Activated T-helper 2 cell treated with anti-CD3 and anti-CD28 coated beads, Interferon-gamma antibody, Interleukin-2, Interleukin-4, amounts not matched to agents 10 μg/mL and 5 μg/mL and 100 μg/mL, durations not matched to agents 14 hours and 24 hours and 36 hours (primary cell): ENCODE data around the gene TBXAS1. TPM values are rescaled to one million over a fixed set of nuclear protein-coding genes. Genes with fewer than 3 reads are reported as not detected.

Experiments used
- DNase-seq: peaks from one replicate; pipeline ENCODE4 v3.0.0; 2021; ENCODE audit warnings: low spot score
- H3K27ac Mint-ChIP-seq: one replicate; pipeline ENCODE4 v1.8.0; 2021; ENCODE audit warnings: mixed read lengths
- H3K27me3 Mint-ChIP-seq: one replicate; pipeline ENCODE4 v1.8.0; 2021; ENCODE audit warnings: low read depth, mixed read lengths
- H3K36me3 Mint-ChIP-seq: one replicate; pipeline ENCODE4 v1.8.0; 2021; ENCODE audit warnings: low read depth, mixed read lengths
- H3K4me1 Mint-ChIP-seq: one replicate; pipeline ENCODE4 v1.8.0; 2021; ENCODE audit warnings: low read depth, mixed read lengths
- H3K4me3 Mint-ChIP-seq: one replicate; pipeline ENCODE4 v1.8.0; 2021; ENCODE audit warnings: low read depth, mild to moderate bottlenecking, moderate library complexity, mixed read lengths
- H3K9me3 Mint-ChIP-seq: one replicate; pipeline ENCODE4 v1.8.0; 2021; ENCODE audit warnings: mixed read lengths
- intact Hi-C: fragments of 100-400 bp; cut with micrococcal nuclease; formaldehyde crosslinking; loops from one replicate; pipeline ENCODE4 v1.15.1; 2023
- total RNA-seq: library from RNA; stranded (reverse); gene quantifications from 2 replicates; pipeline ENCODE4 v1.2.3, GENCODE V29; 2022

Gene TBXAS1
- total RNA-seq, 1 donor from 2014 or later = 2.0 TPM

DNA sequence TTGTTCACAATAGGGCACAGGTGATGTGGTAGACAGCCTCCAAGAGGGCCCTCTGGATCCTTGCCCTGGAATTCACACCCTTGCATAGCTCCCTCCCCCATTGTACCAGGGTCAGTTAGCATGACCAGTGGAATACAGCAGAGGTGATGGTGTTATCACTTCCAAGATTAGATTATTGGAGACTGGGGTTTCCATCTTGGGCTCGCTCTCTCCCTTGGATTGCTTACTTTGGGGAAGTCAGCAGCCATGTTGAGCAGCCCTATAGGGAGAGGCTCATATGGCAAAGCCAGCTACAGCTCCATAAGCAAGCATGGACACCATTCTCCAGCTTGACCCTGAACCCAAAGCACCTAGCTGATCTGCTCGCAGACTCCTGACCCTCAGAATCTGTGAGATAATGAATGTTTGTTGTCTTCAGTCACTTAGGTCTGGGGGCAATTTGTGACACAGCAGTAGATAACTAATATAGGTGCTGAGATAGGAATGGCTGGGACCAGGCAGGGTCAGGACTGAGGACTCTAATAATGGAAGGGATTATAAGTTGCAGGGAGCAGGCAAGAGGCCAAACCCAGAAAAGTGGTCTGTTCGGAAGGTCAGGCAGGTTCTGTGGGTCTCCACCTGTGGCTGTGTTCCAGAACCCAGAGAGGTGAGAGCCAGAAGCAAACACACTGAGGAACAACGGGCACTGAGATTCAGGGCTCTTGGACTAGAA, 22.9 kb downstream of the TBXAS1 start:
- intact Hi-C loops = no loop called here
- peaks cover 6% of the 10 kb centered on the region for H3K4me1 Mint-ChIP-seq
- H3K27me3 Mint-ChIP-seq = no peaks in the 10 kb centered on the region
- H3K9me3 Mint-ChIP-seq = no peaks in the 10 kb centered on the region
- no peaks in the 10 kb centered on the region for H3K36me3 Mint-ChIP-seq
- no peak for DNase-seq
- H3K4me3 Mint-ChIP-seq = no peak overlapping the region
- no peak overlapping the region for H3K27ac Mint-ChIP-seq

DNA sequence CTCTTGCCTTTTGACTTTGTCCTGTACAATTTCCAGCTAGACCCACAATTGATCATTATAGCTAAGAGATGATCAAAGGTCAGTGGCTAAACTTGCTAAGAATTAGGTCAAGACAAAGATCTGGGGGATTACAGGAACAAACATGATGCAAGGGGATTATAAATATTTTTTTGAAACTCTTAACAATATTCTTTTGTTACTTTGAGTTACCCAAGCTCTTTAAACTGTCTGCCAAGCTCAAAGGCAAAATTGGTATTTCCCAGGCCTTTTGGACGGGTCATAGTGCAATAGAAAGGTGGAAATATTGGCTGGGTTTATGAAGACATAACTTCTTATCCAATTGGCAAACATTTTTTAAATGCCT, 23.4 kb downstream of the TBXAS1 start:
- no peaks in the 10 kb centered on the region for H3K36me3 Mint-ChIP-seq
- H3K9me3 Mint-ChIP-seq = no peaks in the 10 kb centered on the region
- H3K27ac Mint-ChIP-seq = no peak overlapping the region
- H3K4me3 Mint-ChIP-seq = no peak overlapping the region
- intact Hi-C loops = no loop called here
- H3K27me3 Mint-ChIP-seq = no peaks in the 10 kb centered on the region
- peaks cover 6% of the 10 kb centered on the region for H3K4me1 Mint-ChIP-seq
- DNase-seq = no peak

DNA sequence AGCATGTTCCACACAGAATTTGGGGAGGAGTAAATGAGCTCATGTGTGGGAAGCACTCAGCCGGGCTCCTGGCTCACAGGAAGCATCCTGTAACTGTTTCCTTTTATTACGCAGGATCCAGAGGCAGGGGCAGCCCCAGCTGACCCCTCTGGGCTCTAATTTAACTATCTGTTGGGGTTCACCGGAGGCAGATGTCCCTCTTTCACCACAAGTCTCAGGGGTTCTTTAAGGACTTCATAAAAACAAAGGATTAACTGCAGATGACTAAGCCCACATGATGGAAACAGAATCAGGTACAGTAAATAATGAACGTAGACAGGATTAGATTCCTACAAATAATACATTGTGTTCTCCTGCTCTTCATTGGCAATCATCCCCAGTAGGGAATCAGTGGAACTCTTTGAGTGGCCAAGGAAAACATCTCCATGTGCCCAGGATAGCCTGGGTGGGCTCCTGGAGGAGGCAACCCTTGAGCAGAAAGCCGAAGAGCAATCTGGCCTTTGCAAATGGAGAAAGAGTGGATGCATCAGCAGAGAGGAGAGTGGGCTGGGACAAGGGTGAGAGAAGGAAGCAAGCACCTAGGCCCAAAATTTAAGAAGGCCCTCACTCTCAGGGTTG, 24.6 kb downstream of the TBXAS1 start:
- Mint-ChIP-seq H3K4me3 (no peak overlapping the region), H3K4me1 (peaks cover 6% of the 10 kb centered on the region), H3K9me3 (no peaks in the 10 kb centered on the region), H3K27ac (no peak overlapping the region), H3K27me3 (no peaks in the 10 kb centered on the region), H3K36me3 (no peaks in the 10 kb centered on the region)
- DNase-seq = no peak
- intact Hi-C loops = no loop called here

DNA sequence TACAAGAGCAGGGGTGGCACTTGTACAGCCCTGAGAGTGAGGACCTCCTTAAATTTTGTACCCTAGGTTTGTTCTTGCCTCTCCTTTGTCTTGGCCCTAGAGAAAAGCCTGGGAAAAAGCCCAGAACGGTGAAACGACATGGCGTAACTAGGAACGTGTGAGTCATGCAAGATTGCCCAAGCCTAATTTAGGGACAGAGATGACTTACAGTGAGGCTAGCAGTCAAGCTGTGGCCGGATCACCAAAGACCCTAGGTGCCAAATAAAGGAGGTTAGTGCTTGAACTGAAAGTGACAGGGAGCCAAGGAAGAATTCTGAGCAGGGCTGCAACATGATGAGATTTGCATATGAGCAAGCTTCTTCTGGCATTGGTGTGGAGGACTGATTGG, 25.1 kb downstream of the TBXAS1 start:
- no peak overlapping the region for H3K4me3 Mint-ChIP-seq
- H3K36me3 Mint-ChIP-seq = no peaks in the 10 kb centered on the region
- H3K4me1 Mint-ChIP-seq = peaks cover 6% of the 10 kb centered on the region
- no peaks in the 10 kb centered on the region for H3K27me3 Mint-ChIP-seq
- intact Hi-C loops = no loop called here
- no peak overlapping the region for H3K27ac Mint-ChIP-seq
- H3K9me3 Mint-ChIP-seq = no peaks in the 10 kb centered on the region
- DNase-seq = no peak

DNA sequence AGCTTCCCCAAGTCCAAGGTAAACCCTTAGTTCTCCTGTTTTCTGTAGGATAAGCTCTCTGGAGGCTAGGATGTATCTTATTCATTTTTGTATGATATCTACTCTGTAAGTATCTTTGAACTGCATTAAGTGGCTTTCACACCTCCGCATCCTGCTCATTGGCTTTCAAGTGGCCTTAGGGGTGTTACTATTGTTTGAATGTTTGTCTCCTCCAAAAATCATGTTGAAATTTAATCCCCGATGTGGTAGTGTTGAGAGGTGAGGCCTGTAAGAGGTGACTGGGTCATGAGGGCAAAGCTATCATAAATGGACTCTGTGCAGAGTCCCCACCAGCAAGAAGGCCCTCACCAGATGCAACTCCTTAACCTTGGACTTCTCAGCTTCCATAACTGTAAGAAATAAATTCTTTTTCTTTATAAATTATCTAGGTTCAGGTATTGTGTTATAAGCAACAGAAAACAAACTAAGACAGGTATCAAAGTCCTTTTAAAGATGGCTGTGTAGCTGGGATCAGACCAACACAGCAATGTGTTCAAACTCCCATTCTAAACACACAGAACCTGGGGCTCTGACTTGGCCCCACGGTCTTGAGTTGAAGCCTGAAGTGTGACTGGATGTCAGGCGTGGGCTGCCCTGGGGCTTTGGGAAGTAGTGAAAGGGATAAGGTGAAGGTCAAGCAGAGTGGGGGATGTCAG, 25.9 kb downstream of the TBXAS1 start:
- intact Hi-C loops = no loop called here
- Mint-ChIP-seq H3K9me3 (no peaks in the 10 kb centered on the region), H3K27me3 (no peaks in the 10 kb centered on the region), H3K4me3 (no peak overlapping the region), H3K27ac (peak overlapping the region; percentile 58), H3K36me3 (no peaks in the 10 kb centered on the region), H3K4me1 (peaks cover 6% of the 10 kb centered on the region)
- no peak for DNase-seq

DNA sequence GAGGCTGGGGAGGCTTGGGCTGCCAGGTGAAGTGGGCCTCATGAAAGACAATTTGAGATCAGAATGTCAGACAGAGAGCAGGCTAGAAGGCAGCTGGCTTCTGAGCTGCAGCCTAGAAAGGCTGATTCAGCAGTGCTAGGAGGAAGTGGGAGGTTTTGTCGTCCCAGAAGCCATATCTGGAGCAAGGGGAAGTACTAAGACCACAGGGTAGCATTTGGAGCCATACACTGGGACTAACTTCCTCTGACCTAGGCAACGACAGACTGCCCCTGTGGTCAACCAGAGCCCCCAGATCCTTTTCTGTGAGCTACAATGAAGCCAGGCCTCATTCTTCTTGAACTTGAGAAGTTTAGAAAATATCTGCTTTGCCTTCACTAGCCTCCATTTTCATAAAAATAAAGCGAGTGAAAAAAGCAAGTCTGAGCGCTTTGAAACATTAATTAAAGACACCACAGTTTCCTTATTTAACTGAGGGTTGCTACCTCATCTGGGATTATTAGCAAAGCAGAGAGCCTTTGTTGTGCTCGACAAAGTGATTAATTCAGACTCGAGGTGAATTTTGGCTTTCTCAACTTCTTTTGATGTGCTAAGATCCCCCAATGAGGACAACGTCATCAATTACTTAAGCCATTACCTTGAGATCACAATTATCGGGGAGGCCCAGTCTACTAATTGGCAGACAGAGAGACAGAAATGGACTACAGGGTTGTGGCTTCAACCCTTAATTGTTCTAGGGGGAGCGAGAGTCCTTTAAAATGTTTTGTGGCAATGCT, 26.6 kb downstream of the TBXAS1 start:
- DNase-seq = no peak
- no peak overlapping the region for H3K4me3 Mint-ChIP-seq
- H3K9me3 Mint-ChIP-seq = no peaks in the 10 kb centered on the region
- peaks cover 6% of the 10 kb centered on the region for H3K4me1 Mint-ChIP-seq
- no peaks in the 10 kb centered on the region for H3K36me3 Mint-ChIP-seq
- intact Hi-C loops = no loop called here
- H3K27me3 Mint-ChIP-seq = no peaks in the 10 kb centered on the region
- peak overlapping the region; percentile 58 for H3K27ac Mint-ChIP-seq

DNA sequence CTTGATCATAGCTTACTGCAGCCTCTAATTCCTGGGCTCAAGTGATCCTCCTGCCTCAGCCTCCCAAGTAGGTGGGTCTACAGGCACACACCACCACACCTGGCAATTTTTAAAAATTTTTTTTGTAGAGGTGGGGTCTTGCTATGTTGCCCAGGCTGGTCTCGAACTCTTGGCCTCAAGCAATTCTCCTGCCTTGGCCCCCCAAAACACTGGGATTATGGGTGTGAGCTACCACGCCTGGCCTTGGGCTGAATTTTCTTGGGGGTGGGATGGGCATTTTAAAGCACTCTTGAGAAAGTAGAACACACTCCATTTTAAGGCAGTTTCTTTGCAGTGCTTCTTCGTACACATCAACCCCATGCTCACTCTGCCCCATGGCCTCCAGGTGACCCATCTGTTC, 28.7 kb downstream of the TBXAS1 start:
- no peaks in the 10 kb centered on the region for H3K9me3 Mint-ChIP-seq
- H3K4me1 Mint-ChIP-seq = peaks cover 6% of the 10 kb centered on the region
- no peak overlapping the region for H3K4me3 Mint-ChIP-seq
- no peaks in the 10 kb centered on the region for H3K36me3 Mint-ChIP-seq
- intact Hi-C loops = no loop called here
- H3K27me3 Mint-ChIP-seq = peaks cover 5% of the 10 kb centered on the region
- no peak for DNase-seq
- H3K27ac Mint-ChIP-seq = no peak overlapping the region

DNA sequence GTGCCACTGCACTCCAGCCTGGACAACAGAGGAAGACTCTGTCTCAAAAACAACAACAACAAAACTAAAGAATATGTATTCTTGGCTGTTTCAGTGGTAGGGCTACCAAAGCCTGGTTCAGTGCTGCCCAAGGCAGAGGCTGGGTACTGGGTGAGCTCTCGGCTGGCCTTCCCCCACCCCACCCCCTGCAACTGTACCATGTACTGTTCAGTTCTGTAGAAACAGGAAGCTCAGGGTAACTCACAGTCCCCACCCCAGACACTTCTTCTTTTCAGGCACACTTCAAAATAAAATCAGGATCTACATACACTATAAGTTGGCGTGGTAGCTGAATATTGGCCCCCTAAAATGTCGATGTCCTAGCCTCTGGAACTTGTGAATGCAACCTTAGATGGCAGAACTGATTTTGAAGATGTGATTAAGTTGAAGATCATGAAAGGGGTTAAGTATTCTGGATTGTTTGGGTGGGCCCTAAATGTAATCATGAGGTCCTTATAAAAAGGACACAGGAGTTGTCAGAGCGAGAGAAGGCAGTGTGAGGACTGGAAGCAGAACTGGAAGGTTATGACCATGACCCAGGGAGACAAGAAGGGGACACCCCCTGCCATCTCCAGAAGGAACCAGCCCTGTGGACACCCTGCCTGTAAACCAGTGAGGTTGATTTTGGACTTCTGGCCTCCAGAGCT, 31.2 kb downstream of the TBXAS1 start:
- no peak for DNase-seq
- Mint-ChIP-seq H3K4me3 (no peak overlapping the region), H3K27me3 (peaks cover 12% of the 10 kb centered on the region), H3K9me3 (peaks cover 19% of the 10 kb centered on the region), H3K4me1 (peaks cover 4% of the 10 kb centered on the region), H3K27ac (no peak overlapping the region), H3K36me3 (peaks cover 5% of the 10 kb centered on the region)
- intact Hi-C loops = no loop called here

DNA sequence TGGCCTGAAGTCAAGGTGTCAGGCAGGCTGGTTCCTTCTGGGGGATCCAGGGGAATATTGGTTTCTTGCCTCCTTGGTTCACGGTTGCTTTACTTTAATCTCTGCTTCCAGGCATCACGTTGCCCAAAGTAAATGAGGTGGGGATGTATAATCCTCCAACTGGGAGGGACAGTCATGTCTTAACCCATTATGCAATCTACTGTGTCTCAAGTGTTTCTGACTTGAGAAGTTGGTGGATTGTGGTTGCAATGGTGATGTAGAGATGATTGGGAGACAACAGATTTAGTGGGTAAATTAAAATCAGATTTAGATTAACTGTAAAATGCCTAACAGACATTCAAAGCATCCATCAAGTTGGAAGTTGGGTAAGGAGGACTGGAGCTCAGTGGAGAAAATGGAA, 32.7 kb downstream of the TBXAS1 start:
- H3K27ac Mint-ChIP-seq = no peak overlapping the region
- DNase-seq = no peak
- peaks cover 12% of the 10 kb centered on the region for H3K27me3 Mint-ChIP-seq
- peaks cover 22% of the 10 kb centered on the region for H3K9me3 Mint-ChIP-seq
- no peak overlapping the region for H3K4me3 Mint-ChIP-seq
- intact Hi-C loops = no loop called here
- peaks cover 5% of the 10 kb centered on the region for H3K36me3 Mint-ChIP-seq
- no peaks in the 10 kb centered on the region for H3K4me1 Mint-ChIP-seq

DNA sequence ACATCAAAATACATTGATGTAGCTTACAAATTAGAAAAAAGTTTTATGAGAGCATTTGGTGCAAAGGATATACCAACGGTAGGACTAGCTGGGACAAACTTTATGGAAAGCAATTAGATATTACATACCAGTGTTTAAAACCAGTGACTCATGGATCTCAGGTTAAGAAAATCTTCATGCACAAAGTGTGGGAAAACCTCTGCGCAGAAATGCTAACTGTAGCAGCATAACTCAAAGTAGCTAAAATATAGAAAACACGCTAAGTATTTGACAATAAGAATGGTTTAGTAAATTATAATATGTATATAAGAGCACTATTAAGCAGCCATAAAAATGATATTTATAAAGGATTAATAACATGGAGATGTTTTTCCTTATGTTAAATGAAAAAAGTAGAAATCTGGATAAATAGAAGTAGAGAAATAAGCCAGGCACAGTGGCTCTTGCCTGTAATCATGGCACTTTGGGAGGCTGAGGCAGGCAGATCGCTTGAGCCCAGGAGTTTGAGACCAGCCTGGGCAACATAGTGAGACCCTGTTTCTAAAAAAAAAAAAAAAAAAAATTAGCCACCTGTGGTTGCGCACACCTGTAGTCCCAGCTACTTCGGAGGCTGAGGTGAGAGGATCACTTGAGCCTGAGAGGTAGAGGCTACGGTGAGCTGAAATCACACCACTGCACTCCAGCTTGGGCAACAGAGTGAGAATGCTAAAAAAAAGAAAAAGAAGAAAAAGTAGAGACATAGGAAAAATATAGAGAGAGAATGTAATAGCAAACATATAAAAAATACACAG, 37.2 kb downstream of the TBXAS1 start:
- intact Hi-C loops = no loop called here
- peaks cover 22% of the 10 kb centered on the region for H3K9me3 Mint-ChIP-seq
- H3K4me3 Mint-ChIP-seq = no peak overlapping the region
- peaks cover 2% of the 10 kb centered on the region for H3K4me1 Mint-ChIP-seq
- peaks cover 5% of the 10 kb centered on the region for H3K36me3 Mint-ChIP-seq
- DNase-seq = no peak
- H3K27me3 Mint-ChIP-seq = peaks cover 16% of the 10 kb centered on the region
- no peak overlapping the region for H3K27ac Mint-ChIP-seq

DNA sequence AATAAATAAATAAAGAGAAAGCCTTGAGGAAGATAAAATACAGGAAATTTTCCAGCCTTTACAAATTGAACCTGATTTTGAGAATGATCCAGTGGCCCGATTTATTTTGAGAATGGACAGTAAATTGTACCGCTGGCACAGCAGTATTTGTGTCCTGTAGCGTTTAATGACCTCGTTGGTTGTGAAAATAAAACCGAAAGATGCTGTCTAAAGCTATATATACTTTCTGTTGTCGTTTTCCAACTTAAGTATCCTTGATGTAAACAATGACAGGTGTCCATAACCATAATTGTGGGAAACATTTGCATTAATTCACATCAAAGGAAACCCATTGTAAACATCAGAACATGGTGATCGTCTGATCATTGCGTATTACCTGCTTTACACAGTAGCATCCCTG, 38.8 kb downstream of the TBXAS1 start:
- H3K27ac Mint-ChIP-seq = no peak overlapping the region
- no peak overlapping the region for H3K4me3 Mint-ChIP-seq
- H3K27me3 Mint-ChIP-seq = peaks cover 10% of the 10 kb centered on the region
- peaks cover 2% of the 10 kb centered on the region for H3K4me1 Mint-ChIP-seq
- no peak for DNase-seq
- intact Hi-C loops = no loop called here
- H3K36me3 Mint-ChIP-seq = peaks cover 5% of the 10 kb centered on the region
- peaks cover 22% of the 10 kb centered on the region for H3K9me3 Mint-ChIP-seq

DNA sequence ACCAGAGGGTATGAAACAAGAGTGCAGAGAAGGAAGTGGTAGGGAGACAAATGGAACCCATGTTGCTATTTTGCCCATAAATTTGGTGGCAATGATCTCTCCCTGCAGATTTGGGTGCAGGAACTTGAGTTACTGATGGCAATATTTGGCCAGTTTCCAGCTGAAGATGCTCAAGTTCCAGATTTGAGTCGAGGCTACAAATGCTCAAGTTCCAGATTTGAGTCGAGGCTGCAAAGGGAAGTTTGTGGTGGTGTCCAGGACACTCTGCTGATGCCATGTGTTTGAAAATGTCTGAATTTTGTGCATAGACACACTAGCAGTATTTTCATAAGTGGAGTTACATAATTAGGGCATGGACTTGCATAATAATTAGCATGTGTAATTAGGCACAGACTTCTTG, 40.8 kb downstream of the TBXAS1 start:
- H3K27ac Mint-ChIP-seq = no peak overlapping the region

More for the DNA sequence above, 40.8 kb downstream of the TBXAS1 start:
- peaks cover 3% of the 10 kb centered on the region for H3K36me3 Mint-ChIP-seq
- peaks cover 6% of the 10 kb centered on the region for H3K27me3 Mint-ChIP-seq
- H3K9me3 Mint-ChIP-seq = peaks cover 6% of the 10 kb centered on the region
- intact Hi-C loops = no loop called here
- no peak overlapping the region for H3K4me3 Mint-ChIP-seq
- peaks cover 2% of the 10 kb centered on the region for H3K4me1 Mint-ChIP-seq
- no peak for DNase-seq
